ENCODE results near the gene HLF. TPM values are rescaled to one million over a fixed set of nuclear protein-coding genes. Genes with fewer than 3 reads are reported as not detected.

The HLF gene
- total RNA-seq, 1 donor from 2014 or later: 0.25 TPM

DNA sequence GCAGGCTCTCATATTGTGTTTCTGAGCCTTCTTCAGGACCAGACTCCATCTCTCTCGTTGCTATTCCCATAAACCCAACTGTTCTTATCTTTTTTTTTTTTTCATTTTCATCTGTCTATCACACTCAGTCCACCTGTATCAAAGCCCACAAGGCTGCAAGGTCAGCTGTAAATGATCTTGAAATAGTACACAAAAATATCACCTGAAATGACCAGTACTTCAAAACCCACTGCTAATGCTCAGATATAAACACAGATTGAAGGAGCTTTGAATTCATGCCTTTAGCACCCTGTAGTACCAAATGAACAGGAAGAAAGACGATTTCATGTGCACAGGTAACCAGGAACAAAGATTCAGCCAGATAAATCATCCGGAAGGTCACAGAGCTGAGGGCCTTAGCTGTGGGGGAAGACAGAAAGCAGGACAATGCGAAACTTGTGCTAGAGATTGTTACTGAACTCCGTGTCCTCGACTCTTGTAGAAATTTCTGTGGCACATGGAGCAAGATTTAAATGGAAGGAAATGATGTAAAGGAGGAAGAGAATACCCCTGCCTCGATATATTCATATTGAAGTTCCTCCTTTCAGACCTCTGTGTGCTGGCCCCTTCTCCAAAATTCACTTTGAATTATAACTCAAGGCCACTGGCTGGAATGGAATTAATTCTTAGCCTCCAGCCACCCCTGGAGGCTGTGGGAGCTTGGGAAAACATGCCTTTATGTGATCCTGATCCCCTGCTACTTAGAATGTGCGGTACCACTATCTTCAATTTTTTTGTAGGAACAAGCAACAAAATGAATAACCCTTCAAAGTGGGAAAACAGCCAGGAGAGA, 4.1 kb downstream of the HLF start:
- no peak for DNase-seq (ENCODE audit: low read depth)
- no peaks in the 10 kb centered on the region for H3K36me3 ChIP-seq (ENCODE audit: control insufficient read depth, insufficient read depth, low read length)
- H3K27me3 ChIP-seq (ENCODE audit: control insufficient read depth, insufficient read depth, low read length): peaks cover 14% of the 10 kb centered on the region
- no peak overlapping the region for H3K4me3 ChIP-seq (ENCODE audit: low read depth, low read length)
- TF ChIP-seq, protein P1, sequence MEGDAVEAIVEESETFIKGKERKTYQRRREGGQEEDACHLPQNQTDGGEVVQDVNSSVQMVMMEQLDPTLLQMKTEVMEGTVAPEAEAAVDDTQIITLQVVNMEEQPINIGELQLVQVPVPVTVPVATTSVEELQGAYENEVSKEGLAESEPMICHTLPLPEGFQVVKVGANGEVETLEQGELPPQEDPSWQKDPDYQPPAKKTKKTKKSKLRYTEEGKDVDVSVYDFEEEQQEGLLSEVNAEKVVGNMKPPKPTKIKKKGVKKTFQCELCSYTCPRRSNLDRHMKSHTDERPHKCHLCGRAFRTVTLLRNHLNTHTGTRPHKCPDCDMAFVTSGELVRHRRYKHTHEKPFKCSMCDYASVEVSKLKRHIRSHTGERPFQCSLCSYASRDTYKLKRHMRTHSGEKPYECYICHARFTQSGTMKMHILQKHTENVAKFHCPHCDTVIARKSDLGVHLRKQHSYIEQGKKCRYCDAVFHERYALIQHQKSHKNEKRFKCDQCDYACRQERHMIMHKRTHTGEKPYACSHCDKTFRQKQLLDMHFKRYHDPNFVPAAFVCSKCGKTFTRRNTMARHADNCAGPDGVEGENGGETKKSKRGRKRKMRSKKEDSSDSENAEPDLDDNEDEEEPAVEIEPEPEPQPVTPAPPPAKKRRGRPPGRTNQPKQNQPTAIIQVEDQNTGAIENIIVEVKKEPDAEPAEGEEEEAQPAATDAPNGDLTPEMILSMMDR (IDR thresholded peaks at IDR 0.05; ENCODE audit: insufficient read depth, low read length, poor library complexity, severe bottlenecking): no peak

DNA sequence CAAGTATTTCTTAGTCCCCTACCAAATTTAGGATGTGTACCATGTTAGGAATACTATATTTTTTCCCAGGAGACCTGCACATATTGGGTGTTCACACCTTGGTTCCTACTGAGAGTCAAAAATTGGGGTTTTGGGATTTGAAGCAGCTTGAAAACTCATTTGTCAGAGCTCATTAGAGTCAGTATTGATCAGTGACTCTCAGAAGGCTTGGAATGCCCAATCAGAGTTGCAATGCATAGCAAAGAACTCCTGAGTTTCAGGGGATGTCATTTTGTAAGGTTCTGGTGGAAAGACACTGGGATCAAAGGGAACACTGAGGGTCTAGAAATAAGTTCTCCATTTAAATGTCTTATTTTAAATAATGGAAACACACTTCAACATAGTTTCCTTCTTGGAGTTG, 5.1 kb downstream of the HLF start:
- TF ChIP-seq, protein P1 (IDR thresholded peaks at IDR 0.05; ENCODE audit: insufficient read depth, low read length, poor library complexity, severe bottlenecking): no peak
- Histone ChIP-seq H3K36me3 (ENCODE audit: control insufficient read depth, insufficient read depth, low read length) (no peaks in the 10 kb centered on the region), H3K27me3 (ENCODE audit: control insufficient read depth, insufficient read depth, low read length) (peaks cover 10% of the 10 kb centered on the region), H3K4me3 (ENCODE audit: low read depth, low read length) (no peak overlapping the region)
- DNase-seq (ENCODE audit: low read depth): no peak

DNA sequence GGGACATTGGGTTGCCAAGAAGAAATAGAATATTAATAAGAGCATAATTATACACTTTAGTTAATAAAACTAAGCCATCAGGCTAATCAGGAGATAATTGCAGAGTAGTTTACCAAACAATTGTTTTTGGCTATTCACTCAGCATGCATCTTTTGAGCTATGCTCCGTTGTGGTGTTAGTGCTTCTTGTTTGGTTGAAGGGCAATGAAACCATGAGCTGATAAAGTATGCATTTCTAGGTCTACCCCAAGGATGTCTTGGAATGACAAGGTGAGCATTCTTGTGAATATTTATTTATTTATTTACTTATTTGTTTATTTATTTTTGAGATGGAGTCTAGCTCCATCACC, 6.4 kb downstream of the HLF start:
- H3K4me3 ChIP-seq (ENCODE audit: low read depth, low read length): no peak overlapping the region
- TF ChIP-seq, protein P1 (IDR thresholded peaks at IDR 0.05; ENCODE audit: insufficient read depth, low read length, poor library complexity, severe bottlenecking): no peak
- peaks cover 3% of the 10 kb centered on the region for H3K27me3 ChIP-seq (ENCODE audit: control insufficient read depth, insufficient read depth, low read length)
- no peaks in the 10 kb centered on the region for H3K36me3 ChIP-seq (ENCODE audit: control insufficient read depth, insufficient read depth, low read length)
- DNase-seq (ENCODE audit: low read depth): no peak

DNA sequence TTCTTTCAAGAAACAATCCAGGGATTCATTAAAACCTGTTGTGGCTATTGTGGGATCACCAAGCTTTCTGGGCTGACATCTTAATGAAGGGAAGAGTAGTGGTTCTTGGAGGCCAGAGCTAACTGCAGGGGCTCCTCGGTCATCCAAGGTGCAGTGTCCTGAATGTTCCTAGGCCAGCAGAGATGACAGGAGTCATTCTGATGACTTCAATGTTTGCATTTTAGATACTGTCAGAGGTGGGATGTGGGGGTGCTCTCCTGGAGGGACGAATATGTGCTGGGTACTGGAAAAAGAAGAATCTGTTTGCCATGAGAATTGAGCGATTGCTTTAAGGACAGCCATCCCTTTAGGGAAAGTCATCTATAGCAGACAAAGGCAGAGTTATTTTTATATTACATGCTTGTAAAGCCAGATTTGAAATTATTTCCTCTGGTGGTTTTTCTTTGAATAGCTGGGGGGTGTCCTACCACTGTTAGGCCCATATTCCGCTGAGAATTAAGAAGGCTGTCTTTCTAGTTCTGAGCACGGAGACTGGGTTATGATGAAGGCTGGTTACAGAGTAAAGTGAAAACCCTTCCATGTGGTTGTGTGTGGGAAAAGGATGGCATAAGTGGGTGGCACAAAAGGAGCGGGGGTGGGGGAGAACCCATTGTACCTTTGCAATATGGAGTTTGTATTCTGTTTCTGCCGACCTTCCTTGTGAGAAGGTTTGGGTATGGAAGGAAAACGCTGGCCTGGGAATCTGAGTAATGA, 7.4 kb downstream of the HLF start:
- TF ChIP-seq, protein P1 (IDR thresholded peaks at IDR 0.05; ENCODE audit: insufficient read depth, low read length, poor library complexity, severe bottlenecking): no peak
- H3K4me3 ChIP-seq (ENCODE audit: low read depth, low read length): no peak overlapping the region
- DNase-seq (ENCODE audit: low read depth): no peak
- H3K36me3 ChIP-seq (ENCODE audit: control insufficient read depth, insufficient read depth, low read length): no peaks in the 10 kb centered on the region
- H3K27me3 ChIP-seq (ENCODE audit: control insufficient read depth, insufficient read depth, low read length): peaks cover 2% of the 10 kb centered on the region

DNA sequence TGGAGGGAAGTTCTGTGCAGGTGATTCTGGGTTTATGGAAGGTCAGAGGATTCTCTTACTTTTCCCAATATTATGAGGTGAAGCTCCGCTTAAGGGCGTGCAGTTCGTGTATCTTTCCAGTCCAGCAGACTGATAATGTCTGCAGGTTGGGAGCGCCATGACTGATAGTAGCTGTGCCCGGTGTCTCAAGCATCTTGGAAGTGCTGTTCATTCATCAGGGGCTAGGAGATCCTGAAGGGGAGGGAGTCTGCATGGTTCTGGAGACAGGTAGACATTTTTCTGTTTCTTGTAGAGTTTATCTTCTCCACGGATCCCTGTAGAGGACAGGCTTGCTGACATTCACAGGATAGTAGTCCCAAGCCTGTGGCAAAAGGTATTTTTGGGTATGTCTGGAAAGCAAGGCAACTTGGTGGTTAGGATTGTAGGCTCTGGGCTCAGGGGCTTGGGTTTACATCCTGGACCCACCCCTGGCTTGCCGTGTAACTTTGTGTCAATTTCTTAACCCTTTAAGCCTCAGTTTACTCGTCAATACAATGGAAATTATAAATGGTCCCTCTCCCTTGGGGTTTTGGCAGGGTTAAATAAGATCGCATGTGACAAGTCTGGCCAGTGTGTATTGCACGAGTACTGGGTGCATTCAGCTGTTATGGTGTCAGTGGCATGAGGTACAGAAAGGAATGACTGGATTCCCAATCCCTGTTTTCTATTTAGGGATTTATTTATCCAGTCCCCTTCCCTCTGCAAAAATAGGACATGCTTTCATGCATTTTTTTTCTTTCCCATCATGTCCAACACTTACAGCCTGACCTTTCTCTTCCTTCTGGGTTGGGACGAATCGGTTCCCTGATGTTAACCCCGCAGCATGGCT, 8.2 kb downstream of the HLF start:
- H3K36me3 ChIP-seq (ENCODE audit: control insufficient read depth, insufficient read depth, low read length): no peaks in the 10 kb centered on the region
- H3K27me3 ChIP-seq (ENCODE audit: control insufficient read depth, insufficient read depth, low read length): no peaks in the 10 kb centered on the region
- H3K4me3 ChIP-seq (ENCODE audit: low read depth, low read length): no peak overlapping the region
- no peak for DNase-seq (ENCODE audit: low read depth)
- TF ChIP-seq, protein P1 (IDR thresholded peaks at IDR 0.05; ENCODE audit: insufficient read depth, low read length, poor library complexity, severe bottlenecking): no peak
